Peyer's patch (tissue), 4 donors: Measurements from ENCODE around the gene EML3. TPM values are rescaled to one million over a fixed set of nuclear protein-coding genes. Genes with fewer than 3 reads are reported as not detected.

Experiments used
- DNase-seq, 3 donors: peaks; one replicate each; pipeline ENCODE4 v3.0.0-alpha.2; 2017 to 2019
- H3K27ac ChIP-seq, 4 donors: fragments of 200-600 bp; sonication (generic); one replicate each; pipeline ENCODE4 v1.5.1; 2016 to 2019
- H3K27me3 ChIP-seq, 2 donors: fragments of 200-600 bp; sonication (generic); one replicate each; pipeline ENCODE4 v1.5.1; 2019
- H3K36me3 ChIP-seq, 3 donors: fragments of 200-600 bp; sonication (generic); one replicate each; pipeline ENCODE4 v1.5.1; 2016 to 2019
- H3K4me1 ChIP-seq, 4 donors: fragments of 200-600 bp; sonication (generic); one replicate each; pipeline ENCODE4 v1.5.1; 2016 to 2019
- H3K4me3 ChIP-seq, 4 donors: fragments of 200-600 bp; sonication (generic); 1 replicate in 3 of 4; 2 replicates in 1 of 4; pipeline ENCODE4 v1.5.1; 2016 to 2019; ENCODE audit warnings: mild to moderate bottlenecking in 1 of 4
- H3K9me3 ChIP-seq, 4 donors: fragments of 200-600 bp; sonication (generic); one replicate each; pipeline ENCODE4 v1.5.1; 2016 to 2019; ENCODE audit warnings: mild to moderate bottlenecking in 1 of 4
- POLR2A ChIP-seq, 2 donors: fragments of 450-650 bp; IDR thresholded peaks; one replicate each; pipeline ENCODE4 v1.5.1; 2017; ENCODE audit warnings: antibody characterized with exemption in 2 of 2, mild to moderate bottlenecking in 2 of 2, moderate library complexity in 2 of 2
- total RNA-seq, 4 donors: library from RNA; depleted of rRNA; stranded (reverse); fragments of >200 nt; gene quantifications; one replicate each; pipeline ENCODE4 v1.1.0, GENCODE V29; 2016
- TF ChIP-seq, protein P1 (sequence below), 6 experiments: fragments of 450-650 bp in 4 of 6; fragments of 200-600 bp in 2 of 6; sonication (generic) in 1 of 6; IDR thresholded peaks; one replicate each; pipeline ENCODE4 v1.5.1; 2017 to 2019; ENCODE audit warnings: antibody characterized with exemption in 6 of 6, mild to moderate bottlenecking in 3 of 6, moderate library complexity in 1 of 6

EML3 gene
- total RNA-seq, 4 donors from 2014 or later: 41.3 to 128 (median 59.8) TPM

DNA sequence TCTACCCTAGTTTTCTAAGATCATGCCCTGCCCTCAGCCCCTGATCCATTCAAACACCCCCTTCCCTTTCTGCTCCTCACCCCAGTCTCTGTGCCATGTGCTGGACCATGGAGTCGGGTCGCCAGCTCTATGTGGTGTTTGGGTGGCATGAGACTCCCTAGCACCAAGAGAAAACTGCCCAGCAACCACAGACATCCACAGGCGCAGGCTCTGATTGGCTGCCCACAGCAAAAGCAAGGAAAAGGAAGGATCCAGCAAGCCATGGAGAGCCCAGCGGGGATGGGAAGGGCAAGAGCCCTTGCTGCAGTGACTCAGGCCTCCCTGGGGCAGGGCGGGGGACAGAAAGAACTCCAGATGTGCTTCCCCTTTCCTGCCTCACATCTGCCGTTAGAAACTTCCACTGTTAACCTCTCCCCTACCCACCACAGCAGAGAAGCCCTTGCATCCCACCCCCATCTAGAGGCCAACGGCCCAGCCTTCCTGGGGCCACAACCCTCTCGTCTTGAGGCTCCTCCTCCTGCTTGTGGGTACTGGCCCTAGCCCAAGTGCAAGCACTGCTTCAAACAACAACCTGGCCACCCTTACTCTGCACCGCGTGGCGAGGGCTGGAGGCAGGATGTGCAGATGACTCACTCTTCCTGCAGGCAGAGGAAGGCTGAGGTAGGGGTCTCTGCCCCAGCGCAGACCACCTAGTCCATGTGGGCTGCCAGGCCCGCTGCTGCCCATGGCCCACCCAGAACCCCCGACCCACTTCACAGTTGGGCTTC is 56.3 kb downstream of the EML3 start:
- Histone ChIP-seq H3K27me3 (no peaks in the 10 kb centered on the region), H3K4me3 (peak overlapping the region in 3 of 4 donors; percentile 5 to 29 (median 26)), H3K9me3 (no peaks in the 10 kb centered on the region), H3K36me3 (peaks cover 0 to 17% (median 0%) of the 10 kb centered on the region in 3 donors), H3K4me1 (peaks cover 39 to 77% (median 65%) of the 10 kb centered on the region in 4 donors), H3K27ac (peak overlapping the region; percentile 74 to 99 (median 94))
- TF ChIP-seq POLR2A (IDR thresholded peaks at IDR 0.05): peak in 1 of 2 donors; percentile 64
- TF ChIP-seq, protein P1, sequence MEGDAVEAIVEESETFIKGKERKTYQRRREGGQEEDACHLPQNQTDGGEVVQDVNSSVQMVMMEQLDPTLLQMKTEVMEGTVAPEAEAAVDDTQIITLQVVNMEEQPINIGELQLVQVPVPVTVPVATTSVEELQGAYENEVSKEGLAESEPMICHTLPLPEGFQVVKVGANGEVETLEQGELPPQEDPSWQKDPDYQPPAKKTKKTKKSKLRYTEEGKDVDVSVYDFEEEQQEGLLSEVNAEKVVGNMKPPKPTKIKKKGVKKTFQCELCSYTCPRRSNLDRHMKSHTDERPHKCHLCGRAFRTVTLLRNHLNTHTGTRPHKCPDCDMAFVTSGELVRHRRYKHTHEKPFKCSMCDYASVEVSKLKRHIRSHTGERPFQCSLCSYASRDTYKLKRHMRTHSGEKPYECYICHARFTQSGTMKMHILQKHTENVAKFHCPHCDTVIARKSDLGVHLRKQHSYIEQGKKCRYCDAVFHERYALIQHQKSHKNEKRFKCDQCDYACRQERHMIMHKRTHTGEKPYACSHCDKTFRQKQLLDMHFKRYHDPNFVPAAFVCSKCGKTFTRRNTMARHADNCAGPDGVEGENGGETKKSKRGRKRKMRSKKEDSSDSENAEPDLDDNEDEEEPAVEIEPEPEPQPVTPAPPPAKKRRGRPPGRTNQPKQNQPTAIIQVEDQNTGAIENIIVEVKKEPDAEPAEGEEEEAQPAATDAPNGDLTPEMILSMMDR (IDR thresholded peaks at IDR 0.05): peak in 1 of 6 experiments; percentile 1
- peak; percentile 89 to 95 (median 89) for DNase-seq

DNA sequence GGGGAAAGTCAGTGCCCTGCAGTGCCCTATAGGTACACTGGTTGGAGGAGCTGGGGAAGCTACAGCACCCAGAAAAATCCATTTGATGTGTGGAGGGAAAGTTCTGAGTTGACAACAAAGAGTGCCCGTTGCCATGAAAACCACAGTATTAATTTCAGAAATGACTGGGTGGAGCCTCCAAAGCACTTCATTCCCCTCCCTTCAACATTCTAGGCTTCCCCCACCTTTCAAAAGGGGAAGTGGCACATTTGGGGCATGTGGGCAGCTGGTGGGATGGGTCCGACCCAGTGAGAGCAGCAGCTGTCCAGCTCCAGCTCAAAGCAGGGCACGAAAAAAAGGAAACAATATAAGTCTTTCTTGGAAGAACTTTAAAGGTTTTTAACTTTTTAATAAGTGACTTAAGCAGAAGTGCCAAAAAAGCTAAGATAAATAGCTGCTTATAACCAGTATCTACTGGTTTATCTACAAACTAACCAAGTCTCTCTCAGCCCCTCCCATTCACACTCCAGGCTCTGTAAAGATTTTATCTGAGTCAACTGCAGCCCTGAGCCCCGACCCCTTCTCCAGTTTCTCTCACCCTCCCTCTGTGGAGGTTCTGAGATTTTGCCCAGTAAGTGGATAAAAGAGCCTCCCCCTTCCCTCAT is 57.0 kb downstream of the EML3 start:
- peaks cover 36 to 77% (median 67%) of the 10 kb centered on the region in 4 donors for H3K4me1 ChIP-seq
- peaks cover 0 to 17% (median 0%) of the 10 kb centered on the region in 3 donors for H3K36me3 ChIP-seq
- TF ChIP-seq, protein P1 (IDR thresholded peaks at IDR 0.05): no peak
- TF ChIP-seq POLR2A (IDR thresholded peaks at IDR 0.05): no peak
- H3K4me3 ChIP-seq: peak overlapping the region in 1 of 4 donors; percentile 26
- no peaks in the 10 kb centered on the region for H3K9me3 ChIP-seq
- H3K27me3 ChIP-seq: no peaks in the 10 kb centered on the region
- H3K27ac ChIP-seq: peak overlapping the region; percentile 74 to 99 (median 94)
- DNase-seq: peak in 2 of 3 donors; percentile 81 to 82

DNA sequence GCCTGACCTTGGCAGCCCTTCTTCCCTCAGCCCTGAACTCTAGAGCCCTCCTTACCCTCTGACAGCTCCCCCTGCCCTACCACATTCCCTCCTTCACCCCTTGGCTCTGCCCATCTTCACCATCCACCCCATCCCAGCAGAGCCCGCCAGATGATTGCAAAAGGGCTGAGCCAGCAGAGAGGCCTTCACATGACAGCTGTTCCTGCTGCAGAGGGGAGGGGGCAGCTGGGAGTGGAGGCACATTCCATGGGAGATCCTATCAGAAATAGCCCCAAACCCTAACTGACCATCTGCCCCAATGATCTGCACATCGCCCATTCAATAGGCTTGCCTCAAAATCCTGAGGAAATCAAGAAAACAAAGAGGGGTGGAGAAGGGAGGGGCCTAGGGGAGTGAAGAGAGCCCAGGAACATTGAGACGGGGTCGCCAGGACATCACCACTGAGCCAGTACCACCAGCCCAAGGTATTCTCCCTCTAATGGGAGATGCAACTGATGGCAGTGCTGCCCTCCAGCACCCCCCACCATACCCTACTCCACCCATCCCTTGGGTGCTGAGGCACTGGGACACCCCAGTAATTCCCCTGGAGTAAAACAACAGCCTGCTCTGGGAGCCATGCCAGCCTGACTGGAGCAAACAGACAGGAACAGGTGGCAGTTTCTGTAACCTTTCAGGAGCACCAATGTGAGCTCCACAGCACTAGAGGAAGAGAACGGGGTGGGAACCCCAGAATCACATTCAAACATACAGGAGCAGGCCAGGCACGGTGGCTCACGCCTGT is 58.0 kb downstream of the EML3 start:
- H3K27me3 ChIP-seq: no peaks in the 10 kb centered on the region
- no peak overlapping the region for H3K4me3 ChIP-seq
- H3K36me3 ChIP-seq: peaks cover 0 to 13% (median 0%) of the 10 kb centered on the region in 3 donors
- peaks cover 35 to 79% (median 65%) of the 10 kb centered on the region in 4 donors for H3K4me1 ChIP-seq
- H3K27ac ChIP-seq: peak overlapping the region; percentile 74 to 99 (median 94)
- H3K9me3 ChIP-seq: no peaks in the 10 kb centered on the region
- peak in 2 of 3 donors; percentile 64 to 72 for DNase-seq
- no peak for TF ChIP-seq POLR2A (IDR thresholded peaks at IDR 0.05)
- TF ChIP-seq, protein P1 (IDR thresholded peaks at IDR 0.05): no peak

DNA sequence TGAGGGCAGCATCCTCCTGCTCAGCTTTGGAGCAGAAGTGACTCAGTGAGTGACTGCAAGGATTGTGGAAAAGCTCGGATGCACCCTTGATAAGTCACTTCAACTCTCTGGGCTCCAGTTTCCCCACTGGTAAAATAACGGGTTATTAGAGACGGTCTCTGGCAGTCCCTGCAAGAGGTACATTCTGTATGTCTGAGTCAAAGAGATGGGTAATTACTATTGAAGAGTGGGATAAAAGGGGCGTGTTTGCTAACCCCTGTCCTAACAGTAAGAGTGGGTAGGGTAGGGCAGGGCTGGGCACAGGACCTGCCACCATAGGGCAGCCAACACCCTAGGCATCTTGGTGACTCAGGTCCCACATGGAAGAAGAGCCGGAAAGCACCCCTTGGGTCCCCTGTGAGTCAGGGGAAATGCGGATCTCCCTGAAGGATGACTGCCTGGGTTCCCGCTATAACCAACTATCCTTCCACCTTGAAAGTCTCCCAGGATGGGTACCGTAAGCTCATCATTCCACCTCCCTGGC is 58.7 kb downstream of the EML3 start:
- Histone ChIP-seq H3K27me3 (no peaks in the 10 kb centered on the region), H3K4me3 (peak overlapping the region in 2 of 4 donors; percentile 26 to 27), H3K36me3 (peaks cover 0 to 6% (median 0%) of the 10 kb centered on the region in 3 donors), H3K27ac (peak overlapping the region; percentile 74 to 99 (median 94)), H3K4me1 (peaks cover 35 to 82% (median 64%) of the 10 kb centered on the region in 4 donors), H3K9me3 (no peaks in the 10 kb centered on the region)
- peak in 2 of 3 donors; percentile 74 to 87 for DNase-seq
- TF ChIP-seq, protein P1 (IDR thresholded peaks at IDR 0.05): no peak
- no peak for TF ChIP-seq POLR2A (IDR thresholded peaks at IDR 0.05)
